Neural cell (in vitro differentiated cells): ENCODE data around the gene PAFAH2.

Experiments used
- CTCF ChIP-seq: fragments of 450-650 bp; IDR thresholded peaks from 2 replicates; pipeline ENCODE4 v1.5.1; 2014; ENCODE audit warnings: antibody characterized with exemption, mild to moderate bottlenecking, moderate library complexity; ENCODE audit not compliant: poor library complexity, severe bottlenecking
- EZH2 ChIP-seq: fragments of 200-600, 300-800 bp; shearing (Covaris generic), sonication (generic); IDR thresholded peaks from 2 replicates; pipeline ENCODE4 v1.6.1; 2014; ENCODE audit warnings: antibody characterized with exemption, low read length, borderline replicate concordance, mild to moderate bottlenecking; ENCODE audit not compliant: insufficient read depth, poor library complexity, severe bottlenecking
- POLR2AphosphoS5 ChIP-seq: IDR thresholded peaks from 2 replicates; pipeline ENCODE4 v1.6.1; 2012
- REST ChIP-seq: IDR thresholded peaks from 2 replicates; pipeline ENCODE4 v1.6.1; 2012; ENCODE audit warnings: borderline replicate concordance
- SMC3 ChIP-seq: fragments of 450-650 bp; conservative IDR thresholded peaks from 2 replicates; pipeline ENCODE4 v1.6.1; 2014; ENCODE audit warnings: antibody characterized with exemption, mild to moderate bottlenecking, moderate library complexity; ENCODE audit not compliant: poor library complexity

DNA sequence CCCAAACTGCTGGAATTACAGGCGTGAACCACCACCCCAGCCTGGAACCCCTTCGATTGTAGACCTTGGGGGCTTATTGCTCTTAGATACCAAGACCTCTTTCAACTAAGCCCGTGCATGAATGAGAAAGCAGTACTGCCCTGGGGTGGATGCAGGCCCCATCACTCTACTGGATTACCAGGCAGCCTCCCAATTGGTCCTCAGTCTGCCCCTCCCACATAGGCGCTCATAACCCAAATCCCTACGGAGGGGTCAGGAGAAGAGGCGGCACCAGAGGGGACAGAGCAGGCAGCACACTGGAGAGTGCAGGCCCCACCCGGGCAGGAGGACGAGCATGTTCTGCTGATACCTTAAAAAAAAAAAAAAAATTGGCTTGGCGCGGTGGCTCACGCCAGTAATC lies 79.2 kb downstream of the PAFAH2 start:
- TF ChIP-seq CTCF (no peak), REST (no peak), EZH2 (no peak), SMC3 (no peak), POLR2AphosphoS5 (no peak)
